SK-N-MC (cell line): Measurements from ENCODE around the gene TBCC.

Source experiments
- EZH2 ChIP-seq: fragments of 200-600 bp; sonication (generic); IDR thresholded peaks from one replicate; pipeline ENCODE4 v1.6.1; 2017; ENCODE audit warnings: antibody characterized with exemption
- FOXP2 ChIP-seq: optimal IDR thresholded peaks from 2 replicates; pipeline ENCODE3; 2011; ENCODE audit warnings: mild to moderate bottlenecking, moderate library complexity; ENCODE audit not compliant: insufficient read depth; ENCODE audit errors: extremely low read length, control extremely low read depth
- POLR2AphosphoS5 ChIP-seq: IDR thresholded peaks from 2 replicates; pipeline ENCODE4 v1.6.1; 2012; ENCODE audit warnings: mild to moderate bottlenecking, low read depth, low read length, borderline replicate concordance

DNA sequence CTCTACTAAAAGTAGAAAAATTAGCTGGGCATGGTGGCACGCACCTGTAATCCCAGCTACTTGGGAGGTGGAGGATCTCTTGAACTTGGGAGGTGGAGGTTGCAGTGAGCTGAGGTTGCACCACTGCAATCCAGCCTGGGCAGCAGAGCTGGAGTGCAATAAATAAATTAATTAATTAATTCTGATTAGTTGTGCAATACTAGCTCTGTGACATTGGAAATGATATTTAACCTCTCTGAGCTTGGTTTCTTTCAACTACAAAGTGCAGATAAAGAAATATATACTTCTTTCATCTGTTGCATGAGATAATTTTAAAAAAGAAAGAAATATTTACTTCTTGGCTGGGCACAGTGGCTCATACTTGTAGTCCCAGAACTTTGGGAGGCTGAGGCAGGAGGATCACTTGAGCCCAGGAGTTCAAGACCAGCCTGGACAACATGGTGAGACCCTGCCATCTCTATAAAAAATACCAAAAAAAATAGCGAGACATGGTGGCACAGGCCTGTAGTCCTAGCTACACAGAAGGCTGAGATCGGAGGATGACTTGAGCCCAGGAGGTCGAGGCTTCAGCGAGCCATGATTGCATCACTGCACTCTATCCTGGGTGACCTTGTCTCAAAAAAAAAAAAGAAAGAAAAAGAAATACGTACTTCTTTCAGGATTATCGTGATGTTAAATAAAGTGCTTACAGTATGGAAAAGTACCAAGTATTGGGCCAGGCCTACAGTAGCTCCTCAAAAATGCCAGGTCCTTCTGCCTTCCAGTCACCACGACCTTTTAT lies 15.6 kb upstream of the TBCC start:
- TF ChIP-seq EZH2: no peak
- TF ChIP-seq POLR2AphosphoS5: no peak
- TF ChIP-seq FOXP2: no peak
